GM18511 (cell line): Measurements from ENCODE around the gene ETV6.

Experiments
- ATAC-seq: cut with Tn5 transposase; IDR thresholded peaks from one replicate; pipeline ENCODE4 v1.9.1; 2021; ENCODE audit warnings: mild to moderate bottlenecking, moderate library complexity; ENCODE audit not compliant: unreplicated experiment

The ETV6 gene

GRCh38 chr12:11839091-11839641, 189.7 kb downstream of the ETV6 start:
- no peak for ATAC-seq

GRCh38 chr12:11840366-11840765, 190.9 kb downstream of the ETV6 start:
- ATAC-seq: no peak

DNA sequence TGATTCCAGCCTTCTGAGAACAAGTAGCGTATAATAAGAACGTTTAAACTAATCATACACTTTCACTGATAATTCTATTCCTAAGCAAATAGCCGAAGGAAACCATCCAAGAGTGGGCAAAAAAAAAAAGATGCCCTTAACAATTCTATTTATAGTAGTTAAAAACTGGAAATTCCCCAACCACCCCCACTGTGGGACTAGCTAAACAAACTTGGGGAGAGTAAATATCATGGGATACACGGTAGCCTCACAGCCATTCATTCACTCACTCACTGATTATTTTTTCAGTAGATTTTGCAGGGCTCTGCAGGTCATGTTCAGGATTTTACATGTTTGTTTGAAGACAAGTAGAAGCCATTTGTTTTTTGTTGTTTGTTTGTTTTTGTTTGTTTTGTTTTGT, 197.0 kb downstream of the ETV6 start:
- ATAC-seq: no peak

DNA sequence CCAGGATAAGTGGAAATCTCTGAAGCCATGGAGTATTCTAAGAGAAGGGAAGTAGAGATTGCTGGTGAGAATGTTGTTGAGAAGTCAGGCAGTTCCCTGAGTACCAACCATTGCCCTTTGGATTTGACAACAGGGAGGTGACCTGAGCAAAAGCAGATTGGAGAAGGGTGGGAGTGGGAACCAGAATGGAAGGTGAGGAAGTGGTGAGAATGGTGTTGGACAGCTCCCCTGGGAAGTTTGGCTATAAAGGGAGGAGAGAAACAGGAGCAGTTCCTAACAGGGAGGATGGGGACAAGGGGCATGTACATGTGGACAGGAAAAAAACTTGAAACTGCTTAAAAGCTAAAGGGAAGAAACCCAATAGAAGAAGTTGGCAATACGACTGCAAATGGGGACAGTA, 198.1 kb downstream of the ETV6 start:
- ATAC-seq: no peak

GRCh38 chr12:11849757-11850504, 200.5 kb downstream of the ETV6 start:
- no peak for ATAC-seq

DNA sequence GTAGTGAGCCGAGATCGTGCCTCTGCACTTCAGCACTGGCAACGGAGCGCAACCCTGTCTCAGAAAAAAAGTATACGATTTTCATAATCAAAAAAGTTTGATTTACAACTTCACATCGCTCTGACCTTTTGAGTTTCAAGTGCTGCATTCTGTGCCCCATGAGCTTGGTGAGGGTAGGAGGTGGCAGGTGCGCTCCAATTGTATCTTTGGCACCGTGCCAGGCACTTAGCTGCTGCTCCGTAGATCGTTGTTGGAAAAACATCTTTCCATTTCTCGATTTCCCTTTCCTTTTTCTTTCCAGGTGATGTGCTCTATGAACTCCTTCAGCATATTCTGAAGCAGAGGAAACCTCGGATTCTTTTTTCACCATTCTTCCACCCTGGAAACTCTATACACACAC, 203.7 kb downstream of the ETV6 start:
- no peak for ATAC-seq

- ATAC-seq: no peak
Measured at GRCh38 chr12:11854011-11854499, 204.6 kb downstream of the ETV6 start.

- ATAC-seq: peak; percentile 76
Measured at GRCh38 chr12:11855983-11856374, 206.5 kb downstream of the ETV6 start.

DNA sequence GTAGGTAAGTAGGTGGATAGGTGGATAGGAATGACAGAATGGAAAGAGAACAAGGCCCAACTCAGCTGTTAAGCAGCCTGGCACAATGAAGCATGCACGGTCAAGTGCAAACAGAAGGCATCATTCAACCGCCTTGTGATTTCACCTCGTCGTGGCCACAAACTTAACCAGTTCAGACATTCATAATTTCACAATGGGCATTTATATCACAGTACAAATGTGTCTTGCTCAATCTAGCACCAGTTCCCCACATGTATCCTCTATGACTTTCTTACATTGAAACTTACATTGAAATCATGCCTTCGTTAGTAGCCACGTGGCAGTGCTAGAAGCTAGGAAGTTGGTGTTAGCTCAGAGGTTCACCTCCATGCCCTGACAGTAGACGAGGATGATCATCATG, 207.5 kb downstream of the ETV6 start:
- no peak for ATAC-seq

GRCh38 chr12:11859705-11860425, 210.4 kb downstream of the ETV6 start:
- no peak for ATAC-seq

- ATAC-seq: no peak
Measured at GRCh38 chr12:11861155-11861863, 211.8 kb downstream of the ETV6 start.

DNA sequence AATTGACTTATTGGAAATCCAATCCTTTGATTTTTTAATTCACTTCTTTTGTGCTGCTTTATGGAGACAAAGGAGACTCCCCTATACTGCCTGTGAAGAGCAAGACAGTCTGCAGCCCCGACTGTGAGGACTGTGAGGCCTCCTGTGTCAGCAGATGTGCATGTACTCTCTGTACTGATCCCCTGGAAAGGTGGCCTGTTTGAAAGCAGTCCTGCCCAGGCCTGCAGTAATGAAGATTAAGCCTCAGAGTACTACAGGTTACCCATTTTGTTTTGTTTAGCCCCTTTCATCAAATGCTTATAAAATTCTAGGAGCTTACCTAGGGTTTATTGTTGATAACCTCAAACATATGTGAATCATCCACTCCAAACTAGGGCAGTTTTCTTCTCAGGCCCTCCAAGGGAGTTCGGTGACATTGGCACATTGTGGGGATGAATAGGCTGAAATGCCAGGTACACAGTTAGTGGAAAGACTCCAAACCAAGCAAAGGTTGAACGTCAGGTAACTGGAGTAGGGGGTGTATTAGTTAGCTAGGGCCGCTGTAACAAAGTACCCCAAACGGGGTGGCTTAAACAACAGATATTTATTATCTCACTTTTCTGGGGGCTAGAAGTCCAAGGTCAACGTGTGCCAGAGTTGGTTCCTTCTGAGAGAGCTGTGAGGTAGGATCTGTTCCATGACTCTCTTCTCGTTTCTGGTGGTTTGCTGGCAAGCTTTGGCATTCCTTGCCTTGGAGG, 212.6 kb downstream of the ETV6 start:
- no peak for ATAC-seq

DNA sequence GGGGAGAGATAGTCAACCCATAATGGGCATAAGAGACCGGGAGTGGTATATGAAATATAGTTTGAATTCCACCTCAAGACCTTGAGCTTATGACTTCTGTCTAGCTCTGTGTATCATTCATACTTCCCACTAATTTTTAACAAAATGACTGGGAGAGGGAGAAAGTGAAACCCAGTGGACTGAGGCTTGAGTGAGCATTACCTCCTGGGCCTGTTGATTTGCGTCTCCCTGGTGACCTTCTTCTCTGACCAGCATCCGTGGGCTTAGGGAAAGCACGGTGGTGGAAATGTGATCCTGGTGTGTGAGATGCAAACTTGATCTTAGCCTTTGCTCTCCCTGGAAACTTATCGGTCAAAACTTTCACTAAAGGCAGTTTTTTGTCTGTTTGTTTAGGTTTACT, 213.3 kb downstream of the ETV6 start:
- ATAC-seq: no peak

- ATAC-seq: no peak
Measured at GRCh38 chr12:11863478-11863906, 214.0 kb downstream of the ETV6 start.

- no peak for ATAC-seq
Measured at GRCh38 chr12:11863988-11864387, 214.5 kb downstream of the ETV6 start.

DNA sequence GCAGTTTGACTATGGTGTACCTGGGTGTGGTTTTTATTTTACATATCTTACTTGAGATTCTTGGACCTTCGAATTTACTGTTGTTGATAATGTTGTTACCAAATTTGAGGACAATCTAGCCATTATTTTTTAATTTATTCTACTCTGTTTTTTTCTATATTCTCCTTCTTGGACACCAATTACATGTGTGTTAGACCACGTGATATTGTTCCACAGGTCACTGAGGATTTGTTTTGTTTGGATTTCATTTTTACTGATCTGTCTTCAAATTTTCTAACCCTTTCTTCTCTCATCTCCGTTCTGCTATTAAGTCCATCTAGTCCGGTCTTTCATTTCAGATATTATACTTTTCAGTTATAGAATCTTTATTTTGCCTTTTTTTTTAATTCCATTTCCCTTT, 216.3 kb downstream of the ETV6 start:
- no peak for ATAC-seq

GRCh38 chr12:11868027-11868426, 218.6 kb downstream of the ETV6 start:
- ATAC-seq: no peak

GRCh38 chr12:11869406-11869805, 219.9 kb downstream of the ETV6 start:
- ATAC-seq: no peak

DNA sequence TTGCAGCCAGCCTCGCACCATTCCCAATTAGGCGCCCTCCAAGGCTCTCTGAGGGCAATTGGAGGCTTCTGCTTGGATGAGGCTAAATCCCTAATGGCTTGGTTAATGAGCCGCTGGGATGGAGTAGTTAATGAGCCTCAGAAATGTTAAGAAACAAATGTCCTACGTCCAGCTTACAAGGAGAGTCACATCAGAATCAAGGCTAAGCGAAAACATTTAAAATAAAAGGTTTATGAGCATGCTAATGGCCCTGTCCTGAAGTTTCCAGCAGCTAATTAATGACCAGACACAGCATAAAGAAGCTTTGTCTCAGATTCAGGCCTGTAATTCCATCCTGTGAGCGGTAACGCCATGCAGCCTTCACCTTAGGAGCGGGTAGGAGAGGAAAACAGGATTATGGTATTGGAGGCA, 220.6 kb downstream of the ETV6 start:
- no peak for ATAC-seq

- ATAC-seq: no peak
Measured at GRCh38 chr12:11872055-11872454, 222.6 kb downstream of the ETV6 start.
